Liver (tissue), 3 donors: ENCODE data around the gene MNS1.

Experiments used
- ATF3 ChIP-seq: IDR thresholded peaks from 2 replicates; pipeline ENCODE4 v1.6.1; 2016; ENCODE audit warnings: antibody characterized with exemption
- CTCF ChIP-seq: fragments of 150-350 bp; IDR thresholded peaks from 2 replicates; pipeline ENCODE4 v1.5.1; 2017; ENCODE audit warnings: improper control_type of control experiment, low read depth, low read length; ENCODE audit not compliant: missing input control
- FOXA1 ChIP-seq: IDR thresholded peaks from 2 replicates; pipeline ENCODE4 v1.6.1; 2016; ENCODE audit warnings: antibody characterized with exemption
- GABPA ChIP-seq, 2 donors: IDR thresholded peaks in 1 of 2; conservative IDR thresholded peaks in 1 of 2; 2 replicates each; pipeline ENCODE4 v1.6.1; 2016; ENCODE audit warnings: antibody characterized with exemption in 2 of 2, mild to moderate bottlenecking in 1 of 2, moderate library complexity in 1 of 2
- HNF4G ChIP-seq: IDR thresholded peaks from 2 replicates; pipeline ENCODE4 v1.6.1; 2016; ENCODE audit warnings: antibody characterized with exemption
- MAX ChIP-seq: IDR thresholded peaks from 2 replicates; pipeline ENCODE4 v1.6.1; 2016; ENCODE audit warnings: antibody characterized with exemption
- RAD21 ChIP-seq, 2 donors: IDR thresholded peaks; 2 replicates each; pipeline ENCODE4 v1.6.1; 2016; ENCODE audit warnings: antibody characterized with exemption in 2 of 2, mild to moderate bottlenecking in 2 of 2
- SP1 ChIP-seq: IDR thresholded peaks from 2 replicates; pipeline ENCODE4 v1.6.1; 2018; ENCODE audit warnings: antibody characterized with exemption, mild to moderate bottlenecking
- TAF1 ChIP-seq: conservative IDR thresholded peaks from 2 replicates; pipeline ENCODE4 v1.6.1; 2016; ENCODE audit warnings: antibody characterized with exemption, mild to moderate bottlenecking
- YY1 ChIP-seq: IDR thresholded peaks from 2 replicates; pipeline ENCODE4 v1.6.1; 2016; ENCODE audit warnings: antibody characterized with exemption, mild to moderate bottlenecking
- ZBTB33 ChIP-seq: IDR thresholded peaks from 2 replicates; pipeline ENCODE4 v1.6.1; 2016; ENCODE audit warnings: antibody characterized with exemption
- donor health status: healthy.
- donor health status: healthy.

GRCh38 chr15:56432304-56432703 is 32.6 kb downstream of the MNS1 start:
- TF ChIP-seq CTCF = no peak
- no peak for TF ChIP-seq TAF1
- TF ChIP-seq YY1 = no peak
- no peak for TF ChIP-seq ATF3
- TF ChIP-seq RAD21 (IDR thresholded peaks at IDR 0.05) = no peak
- TF ChIP-seq GABPA (IDR thresholded peaks at IDR 0.05 in 1 of 2, conservative IDR thresholded peaks at IDR 0.05 in 1 of 2) = no peak
- no peak for TF ChIP-seq SP1
- no peak for TF ChIP-seq HNF4G
- no peak for TF ChIP-seq MAX
- no peak for TF ChIP-seq FOXA1
- TF ChIP-seq ZBTB33 = no peak
